Measurements from ENCODE around the gene ANGEL2. TPM values are rescaled to one million over a fixed set of nuclear protein-coding genes. Genes with fewer than 3 reads are reported as not detected.

ANGEL2 gene
- total RNA-seq, 1 experiment from 2014 or later, result 56.3 TPM

GRCh38 chr1:212946872-212947271, 68.8 kb downstream of the ANGEL2 start:
- intact Hi-C loops (cut with micrococcal nuclease; ENCODE audit: unreplicated experiment), result no loop called here
- Mint-ChIP-seq H3K27ac (ENCODE audit: unreplicated experiment) (no peak overlapping the region), H3K4me1 (ENCODE audit: low read depth, unreplicated experiment) (peaks cover 9% of the 10 kb centered on the region), H3K27me3 (ENCODE audit: unreplicated experiment) (peaks cover 5% of the 10 kb centered on the region), H3K9me3 (ENCODE audit: low read depth, unreplicated experiment) (no peaks in the 10 kb centered on the region), H3K4me3 (ENCODE audit: low read depth, unreplicated experiment) (no peak overlapping the region), H3K36me3 (ENCODE audit: insufficient read depth, unreplicated experiment) (peaks cover 11% of the 10 kb centered on the region)
- DNase-seq, result no peak
- no TSS peak for BruUV-seq (replicated peaks)
- TF ChIP-seq CTCF (IDR thresholded peaks at IDR 0.05; ENCODE audit: unreplicated experiment), result no peak
- CTCF ChIA-PET, result no interaction called here

GRCh38 chr1:212945463-212946160, 70.1 kb downstream of the ANGEL2 start:
- intact Hi-C loops (cut with micrococcal nuclease; ENCODE audit: unreplicated experiment), result no loop called here
- BruUV-seq (replicated peaks), result no TSS peak
- no peak for DNase-seq
- H3K9me3 Mint-ChIP-seq (ENCODE audit: low read depth, unreplicated experiment), result no peaks in the 10 kb centered on the region
- H3K4me3 Mint-ChIP-seq (ENCODE audit: low read depth, unreplicated experiment), result no peak overlapping the region
- no peak overlapping the region for H3K27ac Mint-ChIP-seq (ENCODE audit: unreplicated experiment)
- H3K36me3 Mint-ChIP-seq (ENCODE audit: insufficient read depth, unreplicated experiment), result peaks cover 7% of the 10 kb centered on the region
- peaks cover 9% of the 10 kb centered on the region for H3K4me1 Mint-ChIP-seq (ENCODE audit: low read depth, unreplicated experiment)
- H3K27me3 Mint-ChIP-seq (ENCODE audit: unreplicated experiment), result no peaks in the 10 kb centered on the region
- TF ChIP-seq CTCF (IDR thresholded peaks at IDR 0.05; ENCODE audit: unreplicated experiment), result no peak
- CTCF ChIA-PET, result no interaction called here

GRCh38 chr1:212945056-212945455, 70.6 kb downstream of the ANGEL2 start:
- CTCF ChIA-PET, result no interaction called here
- Mint-ChIP-seq H3K27ac (ENCODE audit: unreplicated experiment) (no peak overlapping the region), H3K4me3 (ENCODE audit: low read depth, unreplicated experiment) (no peak overlapping the region), H3K27me3 (ENCODE audit: unreplicated experiment) (no peaks in the 10 kb centered on the region), H3K36me3 (ENCODE audit: insufficient read depth, unreplicated experiment) (peaks cover 1% of the 10 kb centered on the region), H3K9me3 (ENCODE audit: low read depth, unreplicated experiment) (no peaks in the 10 kb centered on the region), H3K4me1 (ENCODE audit: low read depth, unreplicated experiment) (peaks cover 3% of the 10 kb centered on the region)
- no TSS peak for BruUV-seq (replicated peaks)
- TF ChIP-seq CTCF (IDR thresholded peaks at IDR 0.05; ENCODE audit: unreplicated experiment), result no peak
- DNase-seq, result no peak
- intact Hi-C loops (cut with micrococcal nuclease; ENCODE audit: unreplicated experiment), result no loop called here

GRCh38 chr1:212944229-212944901, 71.3 kb downstream of the ANGEL2 start:
- no peak for TF ChIP-seq CTCF (IDR thresholded peaks at IDR 0.05; ENCODE audit: unreplicated experiment)
- no peaks in the 10 kb centered on the region for H3K36me3 Mint-ChIP-seq (ENCODE audit: insufficient read depth, unreplicated experiment)
- DNase-seq, result no peak
- intact Hi-C loops (cut with micrococcal nuclease; ENCODE audit: unreplicated experiment), result no loop called here
- H3K4me1 Mint-ChIP-seq (ENCODE audit: low read depth, unreplicated experiment), result no peaks in the 10 kb centered on the region
- CTCF ChIA-PET, result interaction anchor here (0.6 kb wide), 1 partner anchor 536 kb away, joined by 4 read pairs; no protein-coding TSS in a partner anchor
- no TSS peak for BruUV-seq (replicated peaks)
- no peaks in the 10 kb centered on the region for H3K9me3 Mint-ChIP-seq (ENCODE audit: low read depth, unreplicated experiment)
- H3K27ac Mint-ChIP-seq (ENCODE audit: unreplicated experiment), result no peak overlapping the region
- H3K4me3 Mint-ChIP-seq (ENCODE audit: low read depth, unreplicated experiment), result no peak overlapping the region
- no peaks in the 10 kb centered on the region for H3K27me3 Mint-ChIP-seq (ENCODE audit: unreplicated experiment)

All from Calu3 (cell line).